Measurements from ENCODE around the gene NAB2.

GRCh38 chr12:57097554-57097835, 8.6 kb downstream of the NAB2 start:
- TF ChIP-seq CTCF (IDR thresholded peaks at IDR 0.05; ENCODE audit: low read length) (no peak), EZH2 (IDR thresholded peaks at IDR 0.05; ENCODE audit: borderline replicate concordance, low read length) (no peak)
